ENCODE results near the gene TTL.
"Not testable (repeated sequence)": the region's sequence is repeated elsewhere in the genome, so short reads cannot be mapped to it uniquely, and the experiment has no call there.

GRCh38 chr2:112509239-112509998 is 27.5 kb downstream of the TTL start:
- TF ChIP-seq POLR2A, CTCF (IDR thresholded peaks at IDR 0.05): not testable (repeated sequence)

All from uterus (tissue), 2 donors.